Skeletal muscle tissue (tissue), 4 donors: Measurements from ENCODE around the gene FBXL20. TPM values are rescaled to one million over a fixed set of nuclear protein-coding genes. Genes with fewer than 3 reads are reported as not detected.

Experiments used
- H3K27ac ChIP-seq: one replicate; pipeline ENCODE4 v1.7.0; 2013; ENCODE audit warnings: mild to moderate bottlenecking, low read depth, low read length, inconsistent platforms
- H3K27me3 ChIP-seq, 3 donors: one replicate each; pipeline ENCODE4 v1.7.0; 2013; ENCODE audit warnings: low read length in 3 of 3; ENCODE audit not compliant: control insufficient read depth in 3 of 3, insufficient read depth in 3 of 3
- H3K36me3 ChIP-seq, 3 donors: one replicate each; pipeline ENCODE4 v1.7.0; 2013; ENCODE audit warnings: low read length in 3 of 3; ENCODE audit not compliant: control insufficient read depth in 3 of 3, insufficient read depth in 3 of 3
- H3K4me1 ChIP-seq, 3 donors: one replicate each; pipeline ENCODE4 v1.7.0; 2013; ENCODE audit warnings: low read length in 3 of 3, mild to moderate bottlenecking in 3 of 3; ENCODE audit not compliant: control insufficient read depth in 3 of 3, insufficient read depth in 3 of 3
- H3K4me3 ChIP-seq, 3 donors: one replicate each; pipeline ENCODE4 v1.7.0; 2013; ENCODE audit warnings: low read length in 3 of 3
- H3K9ac ChIP-seq, 3 donors: one replicate each; pipeline ENCODE4 v1.7.0; 2013; ENCODE audit warnings: low read length in 3 of 3, mild to moderate bottlenecking in 3 of 3, moderate library complexity in 2 of 3, low read depth in 1 of 3
- H3K9me3 ChIP-seq, 3 donors: one replicate each; pipeline ENCODE4 v1.7.0; 2013; ENCODE audit warnings: low read length in 3 of 3; ENCODE audit not compliant: control insufficient read depth in 3 of 3
- total RNA-seq: library from RNA; depleted of rRNA; stranded (reverse); fragments of >200 nt; gene quantifications from one replicate; pipeline ENCODE4 v1.2.3, GENCODE V29; 2014
- donor health status: Osteomylitis.

FBXL20 gene
- total RNA-seq, 1 donor from 2014 or later: 6.3 TPM

- Histone ChIP-seq H3K27ac (no peak overlapping the region), H3K9ac (no peak overlapping the region), H3K9me3 (no peaks in the 10 kb centered on the region), H3K4me1 (peaks cover 5 to 7% (median 6%) of the 10 kb centered on the region in 3 donors), H3K36me3 (no peaks in the 10 kb centered on the region), H3K4me3 (no peak overlapping the region), H3K27me3 (peaks cover 0 to 4% (median 1%) of the 10 kb centered on the region in 3 donors)
These were observed 156.5 kb downstream of the FBXL20 start for GRCh38 chr17:39244600-39245570.

DNA sequence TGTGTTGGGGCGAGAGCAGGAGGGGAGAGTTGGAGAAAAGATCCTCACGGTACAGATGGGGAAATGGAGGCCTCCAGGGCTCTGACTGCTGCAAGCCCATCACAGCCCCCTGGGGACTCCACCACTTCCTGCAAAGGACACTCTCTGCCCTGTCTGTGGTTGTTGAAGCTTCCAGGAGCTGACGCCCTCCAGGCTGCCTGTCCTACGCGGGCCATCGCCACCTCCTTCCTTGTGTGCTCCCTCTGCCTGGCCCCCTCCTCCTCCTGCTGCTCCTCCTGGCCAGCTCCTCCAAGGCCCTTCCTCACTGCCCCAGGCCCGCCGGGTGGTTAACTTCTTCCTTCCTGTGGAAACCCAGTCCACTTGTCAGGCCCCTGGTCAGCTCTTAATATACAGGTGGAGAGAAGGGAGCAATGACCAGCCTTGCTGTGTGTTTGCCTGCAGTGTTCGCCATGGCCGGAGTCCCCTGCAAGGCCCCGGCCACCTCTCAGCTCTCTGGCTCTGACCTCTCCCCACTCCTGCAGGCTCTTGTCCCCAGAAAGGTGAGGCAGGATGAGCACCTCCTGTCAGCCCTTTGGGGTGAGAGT, 157.3 kb downstream of the FBXL20 start:
- Histone ChIP-seq H3K27ac (no peak overlapping the region), H3K9ac (peak overlapping the region in 1 of 3 donors; percentile 16), H3K4me1 (peaks cover 5 to 7% (median 6%) of the 10 kb centered on the region in 3 donors), H3K27me3 (peaks cover 0 to 11% (median 5%) of the 10 kb centered on the region in 3 donors), H3K9me3 (no peaks in the 10 kb centered on the region), H3K4me3 (no peak overlapping the region), H3K36me3 (no peaks in the 10 kb centered on the region)

DNA sequence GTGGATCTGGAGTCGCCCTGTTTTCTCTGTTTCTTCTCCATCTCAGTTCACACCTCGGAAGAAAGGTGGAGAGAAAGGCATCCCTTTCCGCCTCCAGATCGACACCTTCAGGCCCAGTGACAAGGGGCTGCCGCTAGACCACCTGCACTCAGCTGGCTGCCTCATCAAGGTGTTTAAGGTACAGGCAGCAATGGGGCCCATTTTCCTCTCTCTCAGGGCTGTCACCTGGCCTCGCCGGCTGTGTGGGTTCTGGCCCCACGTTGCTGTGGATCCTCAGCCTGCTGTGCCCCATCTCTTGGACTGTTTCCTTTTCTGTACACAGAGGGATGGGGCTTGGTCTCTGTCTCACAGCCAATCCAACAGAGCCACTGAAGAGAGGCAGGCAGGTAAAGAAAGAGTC, 158.3 kb downstream of the FBXL20 start:
- H3K4me3 ChIP-seq: no peak overlapping the region
- no peaks in the 10 kb centered on the region for H3K36me3 ChIP-seq
- no peak overlapping the region for H3K9ac ChIP-seq
- peaks cover 0 to 12% (median 5%) of the 10 kb centered on the region in 3 donors for H3K27me3 ChIP-seq
- H3K4me1 ChIP-seq: peaks cover 10 to 12% (median 11%) of the 10 kb centered on the region in 3 donors
- no peaks in the 10 kb centered on the region for H3K9me3 ChIP-seq
- H3K27ac ChIP-seq: no peak overlapping the region

DNA sequence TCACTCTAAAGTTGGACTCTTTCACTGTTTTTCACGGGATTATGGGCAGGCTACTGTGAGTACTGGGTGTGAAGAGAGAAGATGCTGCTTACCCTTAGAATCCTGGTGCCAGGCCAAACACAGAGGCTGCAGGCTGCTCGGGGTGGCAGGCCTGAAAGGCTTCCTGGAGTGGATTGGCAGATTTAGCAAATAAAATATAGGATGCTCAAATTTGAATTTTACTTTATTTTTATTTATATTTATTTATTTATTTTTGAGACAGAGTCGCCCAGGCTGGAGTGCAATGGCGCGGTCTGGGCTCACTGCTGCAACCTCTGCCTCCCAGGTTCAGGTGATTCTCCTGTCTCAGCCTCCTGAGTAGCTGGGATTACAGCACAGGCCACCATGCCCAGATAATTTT, 160.8 kb downstream of the FBXL20 start:
- Histone ChIP-seq H3K27ac (no peak overlapping the region), H3K27me3 (peaks cover 0 to 15% (median 11%) of the 10 kb centered on the region in 3 donors), H3K4me3 (no peak overlapping the region)

GRCh38 chr17:39239640-39240314, 161.6 kb downstream of the FBXL20 start:
- Histone ChIP-seq H3K9ac (no peak overlapping the region), H3K36me3 (no peaks in the 10 kb centered on the region), H3K27me3 (peaks cover 0 to 15% (median 13%) of the 10 kb centered on the region in 3 donors), H3K4me1 (peaks cover 13 to 14% (median 13%) of the 10 kb centered on the region in 3 donors), H3K27ac (no peak overlapping the region), H3K9me3 (no peaks in the 10 kb centered on the region), H3K4me3 (no peak overlapping the region)

More for the DNA sequence above, 160.8 kb downstream of the FBXL20 start:
- Histone ChIP-seq H3K9me3 (no peaks in the 10 kb centered on the region), H3K36me3 (no peaks in the 10 kb centered on the region), H3K4me1 (peaks cover 12 to 15% (median 13%) of the 10 kb centered on the region in 3 donors), H3K9ac (no peak overlapping the region)

- no peaks in the 10 kb centered on the region for H3K9me3 ChIP-seq
- no peaks in the 10 kb centered on the region for H3K36me3 ChIP-seq
- peaks cover 0 to 15% (median 13%) of the 10 kb centered on the region in 3 donors for H3K27me3 ChIP-seq
- H3K4me3 ChIP-seq: no peak overlapping the region
- peak overlapping the region in 1 of 3 donors; percentile 50 for H3K9ac ChIP-seq
- H3K4me1 ChIP-seq: peaks cover 8% of the 10 kb centered on the region in 3 donors
- no peak overlapping the region for H3K27ac ChIP-seq
These were observed 163.0 kb downstream of the FBXL20 start for GRCh38 chr17:39238311-39238972.

DNA sequence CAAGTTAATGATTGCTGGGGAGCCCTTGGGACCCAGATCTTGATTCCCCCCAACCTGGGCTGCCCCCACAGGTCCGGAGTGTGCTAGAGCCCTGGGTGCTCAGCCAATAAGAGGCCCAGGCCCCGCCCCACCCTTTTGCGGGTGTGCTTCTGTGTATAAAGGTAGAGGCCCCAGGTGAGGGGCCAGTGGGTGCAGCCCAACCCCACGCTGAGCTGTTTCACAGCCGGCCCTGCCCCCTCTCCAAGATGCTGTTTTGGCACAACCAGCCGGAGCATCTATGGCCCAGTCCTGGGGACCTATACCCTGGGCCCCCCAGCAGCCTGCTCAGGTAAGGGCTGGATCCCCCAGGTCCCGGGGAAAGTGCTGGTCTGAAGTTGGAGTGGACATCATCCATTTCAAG, 163.8 kb downstream of the FBXL20 start:
- Histone ChIP-seq H3K27me3 (peaks cover 0 to 15% (median 13%) of the 10 kb centered on the region in 3 donors), H3K9me3 (no peaks in the 10 kb centered on the region), H3K36me3 (no peaks in the 10 kb centered on the region), H3K27ac (no peak overlapping the region), H3K4me3 (no peak overlapping the region), H3K4me1 (peaks cover 8% of the 10 kb centered on the region in 3 donors), H3K9ac (no peak overlapping the region)

DNA sequence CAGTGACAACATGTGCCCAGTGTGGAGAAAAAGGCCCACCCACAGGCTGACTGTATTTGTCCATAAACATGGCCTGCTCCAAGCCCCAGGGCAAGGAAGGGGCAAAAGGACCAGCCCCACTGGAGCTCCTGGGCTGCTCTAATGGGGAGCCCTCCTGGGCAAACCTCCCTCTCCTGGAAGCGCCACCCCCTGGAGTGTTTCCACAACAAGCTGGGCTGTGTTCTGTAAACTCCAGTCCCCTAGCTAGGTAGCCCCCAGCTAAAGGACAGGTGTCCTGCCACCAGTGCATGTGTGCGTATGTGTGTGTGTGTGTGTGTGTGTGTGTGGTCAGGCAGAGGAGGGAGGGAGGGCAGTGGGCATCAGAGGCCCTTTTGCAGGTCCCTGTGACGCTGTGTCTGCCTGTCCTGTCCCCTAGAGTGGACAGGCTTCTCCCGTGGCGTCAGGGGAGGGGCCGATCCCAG, 164.4 kb downstream of the FBXL20 start:
- no peak overlapping the region for H3K9ac ChIP-seq
- no peak overlapping the region for H3K27ac ChIP-seq
- H3K36me3 ChIP-seq: no peaks in the 10 kb centered on the region
- H3K9me3 ChIP-seq: no peaks in the 10 kb centered on the region
- peaks cover 8 to 12% (median 11%) of the 10 kb centered on the region in 3 donors for H3K4me1 ChIP-seq
- H3K4me3 ChIP-seq: no peak overlapping the region
- peaks cover 0 to 17% (median 13%) of the 10 kb centered on the region in 3 donors for H3K27me3 ChIP-seq

GRCh38 chr17:39236450-39236927, 164.9 kb downstream of the FBXL20 start:
- no peak overlapping the region for H3K4me3 ChIP-seq
- H3K9me3 ChIP-seq: no peaks in the 10 kb centered on the region
- peaks cover 11 to 17% (median 16%) of the 10 kb centered on the region in 3 donors for H3K4me1 ChIP-seq
- no peak overlapping the region for H3K9ac ChIP-seq
- peaks cover 3 to 22% (median 17%) of the 10 kb centered on the region in 3 donors for H3K27me3 ChIP-seq
- no peaks in the 10 kb centered on the region for H3K36me3 ChIP-seq
- H3K27ac ChIP-seq: no peak overlapping the region
